ENCODE data around the gene ARMC10.

GRCh38 chr7:103148131-103148993, 73.4 kb downstream of the ARMC10 start:
- TF ChIP-seq CTCF (IDR thresholded peaks at IDR 0.05; ENCODE audit: low read depth, low read length, missing input control) (no peak), FOXA1 (IDR thresholded peaks at IDR 0.05) (no peak), GABPA (IDR thresholded peaks at IDR 0.05 in 1 of 2, conservative IDR thresholded peaks at IDR 0.05 in 1 of 2) (no peak), ZBTB33 (IDR thresholded peaks at IDR 0.05) (no peak), TAF1 (conservative IDR thresholded peaks at IDR 0.05) (no peak), EGR1 (IDR thresholded peaks at IDR 0.05; ENCODE audit: low read depth in 2 of 2) (no peak), MAX (IDR thresholded peaks at IDR 0.05) (no peak)

All from liver (tissue), 3 donors.